HG03520 (cell line): ENCODE measurements around the gene TRPM5.

Experiments used
- ATAC-seq: cut with Tn5 transposase; IDR thresholded peaks from one replicate; pipeline ENCODE4 v1.9.1; 2021; ENCODE audit warnings: mild to moderate bottlenecking, moderate library complexity; ENCODE audit not compliant: unreplicated experiment

Gene TRPM5

GRCh38 chr11:2423157-2424025 lies 20.9 kb downstream of the TRPM5 start:
- no peak for ATAC-seq

- ATAC-seq = no peak
Observed at GRCh38 chr11:2422461-2423156, 21.7 kb downstream of the TRPM5 start.

- no peak for ATAC-seq
Observed at GRCh38 chr11:2421996-2422395, 22.3 kb downstream of the TRPM5 start.

- no peak for ATAC-seq
Observed at GRCh38 chr11:2421226-2421994, 22.9 kb downstream of the TRPM5 start.

- no peak for ATAC-seq
Observed at GRCh38 chr11:2420502-2421225, 23.6 kb downstream of the TRPM5 start.

GRCh38 chr11:2419638-2420501 lies 24.4 kb downstream of the TRPM5 start:
- ATAC-seq = no peak

- no peak for ATAC-seq
Observed at GRCh38 chr11:2418693-2419360, 25.5 kb downstream of the TRPM5 start.

- no peak for ATAC-seq
Observed at GRCh38 chr11:2417856-2418692, 26.2 kb downstream of the TRPM5 start.

- ATAC-seq = no peak
Observed at GRCh38 chr11:2416765-2417164, 27.5 kb downstream of the TRPM5 start.

GRCh38 chr11:2415601-2416380 lies 28.5 kb downstream of the TRPM5 start:
- ATAC-seq = no peak

- ATAC-seq = no peak
Observed at GRCh38 chr11:2415171-2415570, 29.1 kb downstream of the TRPM5 start.

- no peak for ATAC-seq
Observed at GRCh38 chr11:2414616-2415015, 29.7 kb downstream of the TRPM5 start.

- ATAC-seq = no peak
Observed at GRCh38 chr11:2413742-2414579, 30.4 kb downstream of the TRPM5 start.

- no peak for ATAC-seq
Observed at GRCh38 chr11:2412323-2412722, 32.0 kb downstream of the TRPM5 start.

- ATAC-seq = no peak
Observed at GRCh38 chr11:2411446-2412305, 32.6 kb downstream of the TRPM5 start.

- ATAC-seq = no peak
Observed at GRCh38 chr11:2410616-2411015, 33.7 kb downstream of the TRPM5 start.
